GM15510 (cell line): Measurements from ENCODE around the gene ETV3L.

Experiments used
- POLR2A ChIP-seq: IDR thresholded peaks from 3 replicates; pipeline ENCODE4 v1.6.1; 2011; ENCODE audit warnings: borderline replicate concordance; ENCODE audit not compliant: insufficient read length; ENCODE audit errors: extremely low read depth

The ETV3L gene

GRCh38 chr1:157084720-157085119 lies 14.9 kb downstream of the ETV3L start:
- no peak for TF ChIP-seq POLR2A

- TF ChIP-seq POLR2A = no peak
These were observed 17.9 kb downstream of the ETV3L start for GRCh38 chr1:157081707-157082106.

- no peak for TF ChIP-seq POLR2A
These were observed 18.9 kb downstream of the ETV3L start for GRCh38 chr1:157080714-157081113.

- no peak for TF ChIP-seq POLR2A
These were observed 22.2 kb downstream of the ETV3L start for GRCh38 chr1:157077394-157077793.

- no peak for TF ChIP-seq POLR2A
These were observed 25.5 kb downstream of the ETV3L start for GRCh38 chr1:157073944-157074685.

GRCh38 chr1:157069601-157070000 lies 30.0 kb downstream of the ETV3L start:
- no peak for TF ChIP-seq POLR2A

- no peak for TF ChIP-seq POLR2A
These were observed 43.3 kb downstream of the ETV3L start for GRCh38 chr1:157056269-157056668.

- TF ChIP-seq POLR2A = no peak
These were observed 48.8 kb downstream of the ETV3L start for GRCh38 chr1:157050836-157051235.

- TF ChIP-seq POLR2A = no peak
These were observed 52.6 kb downstream of the ETV3L start for GRCh38 chr1:157047062-157047410.

GRCh38 chr1:157045250-157046218 lies 54.1 kb downstream of the ETV3L start, which contains the start of gene ARHGEF11:
Gene ARHGEF11, minus strand, starts transcription at chr1:157045742. Its CDS starts 1,412 bp downstream, at chr1:157044330.
- peak; percentile 31 for TF ChIP-seq POLR2A

- no peak for TF ChIP-seq POLR2A
These were observed 55.3 kb downstream of the ETV3L start for GRCh38 chr1:157044326-157044725.

- no peak for TF ChIP-seq POLR2A
These were observed 55.9 kb downstream of the ETV3L start for GRCh38 chr1:157043685-157044084.

- TF ChIP-seq POLR2A = no peak
These were observed 56.8 kb downstream of the ETV3L start for GRCh38 chr1:157042846-157043245.
